ENCODE results near the gene TTL. TPM values are rescaled to one million over a fixed set of nuclear protein-coding genes. Genes with fewer than 3 reads are reported as not detected.
"Not testable (repeated sequence)": the region's sequence is repeated elsewhere in the genome, so short reads cannot be mapped to it uniquely, and the experiment has no call there.

The TTL gene
- total and polyA plus RNA-seq, 11 donors = 13.0 to 55.3 (median 38.7) TPM

- Histone ChIP-seq H3K4me3 (no peak overlapping the region), H3K27ac (no peak overlapping the region), H3K36me3 (peaks cover 0 to 64% (median 57%) of the 10 kb centered on the region in 9 donors), H3K27me3 (no peaks in the 10 kb centered on the region), H3K4me1 (peaks cover 0 to 17% (median 8%) of the 10 kb centered on the region in 12 donors), H3K9me3 (no peaks in the 10 kb centered on the region)
- TF ChIP-seq POLR2A (IDR thresholded peaks at IDR 0.05) (no peak), CTCF (IDR thresholded peaks at IDR 0.05) (no peak)
- intact Hi-C loops (cut with DNase I) = loop anchor here in 1 of 10 donors (10.0 kb wide), 1 partner anchor 63 kb away; the partner anchor contains the start of gene TTL
- DNase-seq = no peak
- WGBS, 4 donors = 88 to 92% (median 92%) methylated on average over 4 of the region's 4 CpGs
- ATAC-seq = no peak
Observed at GRCh38 chr2:112547333-112547732, 65.4 kb downstream of the TTL start.

- intact Hi-C loops (cut with DNase I) = loop anchor here in 1 of 10 donors (10.0 kb wide), 1 partner anchor 64 kb away; the partner anchor contains the start of gene TTL
- TF ChIP-seq POLR2A (IDR thresholded peaks at IDR 0.05) = no peak
- TF ChIP-seq CTCF (IDR thresholded peaks at IDR 0.05) = no peak
- 91 to 96% (median 93%) methylated on average over 2 of the region's 2 CpGs for WGBS, 4 donors
- H3K9me3 ChIP-seq = no peaks in the 10 kb centered on the region
- H3K27ac ChIP-seq = no peak overlapping the region
- H3K36me3 ChIP-seq = peaks cover 0 to 81% (median 72%) of the 10 kb centered on the region in 9 donors
- no peak overlapping the region for H3K4me3 ChIP-seq
- H3K27me3 ChIP-seq = no peaks in the 10 kb centered on the region
- H3K4me1 ChIP-seq = peaks cover 0 to 5% (median 0%) of the 10 kb centered on the region in 12 donors
- DNase-seq (no peak), ATAC-seq (no peak)
Observed at GRCh38 chr2:112548980-112549379, 67.0 kb downstream of the TTL start.

- no peak for TF ChIP-seq CTCF (IDR thresholded peaks at IDR 0.05)
- TF ChIP-seq POLR2A (IDR thresholded peaks at IDR 0.05) = no peak
- H3K4me3 ChIP-seq = no peak overlapping the region
- peaks cover 0 to 14% (median 0%) of the 10 kb centered on the region in 12 donors for H3K9me3 ChIP-seq
- 86 to 92% (median 88%) methylated on average over 3 of the region's 3 CpGs for WGBS, 4 donors
- intact Hi-C loops (cut with DNase I) = no loop called here
- H3K36me3 ChIP-seq = peaks cover 6 to 100% (median 97%) of the 10 kb centered on the region in 9 donors
- DNase-seq (no peak), ATAC-seq (no peak)
- no peak overlapping the region for H3K27ac ChIP-seq
- no peaks in the 10 kb centered on the region for H3K27me3 ChIP-seq
- no peaks in the 10 kb centered on the region for H3K4me1 ChIP-seq
Observed at GRCh38 chr2:112566104-112566503, 84.1 kb downstream of the TTL start.

GRCh38 chr2:112566508-112566907 is 84.6 kb downstream of the TTL start:
- ATAC-seq; H3K4me3 ChIP-seq; intact Hi-C loops (cut with DNase I); H3K27me3 ChIP-seq; DNase-seq; H3K27ac ChIP-seq; H3K4me1 ChIP-seq: not testable (repeated sequence)
- Histone ChIP-seq H3K9me3 (peaks cover 0 to 14% (median 0%) of the 10 kb centered on the region in 12 donors), H3K36me3 (peaks cover 6 to 100% (median 97%) of the 10 kb centered on the region in 9 donors)
- 94 to 100% (median 98%) methylated on average over 5 of the region's 5 CpGs for WGBS, 4 donors

GRCh38 chr2:112572005-112572404 is 90.0 kb downstream of the TTL start:
- no peak for ATAC-seq
- TF ChIP-seq CTCF (IDR thresholded peaks at IDR 0.05) = no peak
- TF ChIP-seq POLR2A (IDR thresholded peaks at IDR 0.05) = no peak
- intact Hi-C loops (cut with DNase I) = loop anchor here in 1 of 10 donors (10.0 kb wide), 1 partner anchor 87 kb away; the partner anchor contains the start of gene TTL
- H3K4me1 ChIP-seq = no peaks in the 10 kb centered on the region
- no peak overlapping the region for H3K4me3 ChIP-seq
- peaks cover 0 to 14% (median 0%) of the 10 kb centered on the region in 12 donors for H3K9me3 ChIP-seq
- H3K27me3 ChIP-seq = no peaks in the 10 kb centered on the region
- H3K27ac ChIP-seq = no peak overlapping the region
- no peak for DNase-seq
- 87 to 90% (median 88%) methylated on average over 7 of the region's 7 CpGs for WGBS, 4 donors
- peaks cover 8 to 100% (median 96%) of the 10 kb centered on the region in 9 donors for H3K36me3 ChIP-seq

Measured in heart left ventricle (tissue), 16 donors.